Astrocyte (in vitro differentiated cells and primary cell): ENCODE results near the gene SYTL3.

ENCODE experiments used
- EZH2 ChIP-seq: IDR thresholded peaks from 2 replicates; pipeline ENCODE4 v1.6.1; 2012; ENCODE audit warnings: mild to moderate bottlenecking, low read length, inconsistent platforms; ENCODE audit not compliant: insufficient read depth
- TF ChIP-seq, protein P1 (sequence below): IDR thresholded peaks from 2 replicates; pipeline ENCODE4 v1.5.1; 2011; ENCODE audit warnings: low read depth, mild to moderate bottlenecking, inconsistent platforms, low read length, moderate library complexity; ENCODE audit not compliant: insufficient read depth

DNA sequence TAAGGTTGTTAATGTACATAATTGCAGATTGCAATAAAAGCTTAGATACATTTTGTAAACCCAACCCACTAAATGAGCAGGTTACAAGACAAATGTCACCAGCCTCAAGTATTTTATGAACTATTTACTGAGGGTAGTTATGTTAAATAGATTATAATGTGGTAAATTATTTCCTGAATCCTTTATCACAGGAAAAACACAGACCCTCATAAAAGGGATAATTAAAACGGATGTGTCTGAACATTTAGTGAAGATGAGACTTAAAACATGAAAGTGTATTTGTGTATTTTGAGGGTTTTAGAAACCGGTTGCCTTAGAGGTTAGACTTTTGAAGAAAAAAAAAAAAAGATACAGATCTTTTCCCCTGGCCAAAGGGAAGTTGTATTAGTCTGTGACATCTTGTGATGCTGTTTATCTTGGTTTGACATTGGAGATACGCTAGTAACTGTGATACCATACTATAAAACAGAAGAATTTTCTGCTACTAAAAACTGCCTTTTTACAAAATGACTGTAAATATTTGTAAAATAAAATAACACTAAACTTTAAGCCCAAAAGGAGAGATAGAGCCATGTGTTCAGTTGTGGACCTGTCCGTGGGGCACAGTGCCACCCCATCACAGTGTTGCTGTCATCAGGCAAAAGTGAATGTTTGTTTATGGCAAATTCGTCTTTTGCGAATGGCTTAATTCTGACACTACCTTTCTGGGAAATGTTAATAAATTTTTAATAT is 15.0 kb upstream of the SYTL3 start:
- TF ChIP-seq, protein P1, sequence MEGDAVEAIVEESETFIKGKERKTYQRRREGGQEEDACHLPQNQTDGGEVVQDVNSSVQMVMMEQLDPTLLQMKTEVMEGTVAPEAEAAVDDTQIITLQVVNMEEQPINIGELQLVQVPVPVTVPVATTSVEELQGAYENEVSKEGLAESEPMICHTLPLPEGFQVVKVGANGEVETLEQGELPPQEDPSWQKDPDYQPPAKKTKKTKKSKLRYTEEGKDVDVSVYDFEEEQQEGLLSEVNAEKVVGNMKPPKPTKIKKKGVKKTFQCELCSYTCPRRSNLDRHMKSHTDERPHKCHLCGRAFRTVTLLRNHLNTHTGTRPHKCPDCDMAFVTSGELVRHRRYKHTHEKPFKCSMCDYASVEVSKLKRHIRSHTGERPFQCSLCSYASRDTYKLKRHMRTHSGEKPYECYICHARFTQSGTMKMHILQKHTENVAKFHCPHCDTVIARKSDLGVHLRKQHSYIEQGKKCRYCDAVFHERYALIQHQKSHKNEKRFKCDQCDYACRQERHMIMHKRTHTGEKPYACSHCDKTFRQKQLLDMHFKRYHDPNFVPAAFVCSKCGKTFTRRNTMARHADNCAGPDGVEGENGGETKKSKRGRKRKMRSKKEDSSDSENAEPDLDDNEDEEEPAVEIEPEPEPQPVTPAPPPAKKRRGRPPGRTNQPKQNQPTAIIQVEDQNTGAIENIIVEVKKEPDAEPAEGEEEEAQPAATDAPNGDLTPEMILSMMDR, result no peak
- no peak for TF ChIP-seq EZH2
